ENCODE measurements around the gene HRH3.

DNA sequence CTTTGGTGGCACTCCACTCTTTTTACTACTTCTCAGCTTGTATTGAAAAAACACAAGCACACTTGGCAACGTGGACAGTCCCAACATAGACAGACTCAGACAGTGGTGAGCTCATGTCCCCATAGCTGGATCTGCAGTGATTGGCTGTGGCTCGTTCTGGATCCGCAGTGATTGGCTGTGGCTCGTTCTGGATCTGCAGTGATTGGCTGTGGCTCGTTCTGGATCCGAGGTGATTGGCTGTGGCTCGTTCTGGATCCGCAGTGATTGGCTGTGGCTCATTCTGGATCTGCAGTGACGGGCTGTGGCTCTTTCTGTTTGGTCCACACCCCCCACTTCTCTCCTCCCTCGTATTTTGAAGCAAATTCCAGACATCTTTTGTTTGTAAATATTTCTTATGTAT is 46.3 kb upstream of the HRH3 start:
- TF ChIP-seq, protein P1, sequence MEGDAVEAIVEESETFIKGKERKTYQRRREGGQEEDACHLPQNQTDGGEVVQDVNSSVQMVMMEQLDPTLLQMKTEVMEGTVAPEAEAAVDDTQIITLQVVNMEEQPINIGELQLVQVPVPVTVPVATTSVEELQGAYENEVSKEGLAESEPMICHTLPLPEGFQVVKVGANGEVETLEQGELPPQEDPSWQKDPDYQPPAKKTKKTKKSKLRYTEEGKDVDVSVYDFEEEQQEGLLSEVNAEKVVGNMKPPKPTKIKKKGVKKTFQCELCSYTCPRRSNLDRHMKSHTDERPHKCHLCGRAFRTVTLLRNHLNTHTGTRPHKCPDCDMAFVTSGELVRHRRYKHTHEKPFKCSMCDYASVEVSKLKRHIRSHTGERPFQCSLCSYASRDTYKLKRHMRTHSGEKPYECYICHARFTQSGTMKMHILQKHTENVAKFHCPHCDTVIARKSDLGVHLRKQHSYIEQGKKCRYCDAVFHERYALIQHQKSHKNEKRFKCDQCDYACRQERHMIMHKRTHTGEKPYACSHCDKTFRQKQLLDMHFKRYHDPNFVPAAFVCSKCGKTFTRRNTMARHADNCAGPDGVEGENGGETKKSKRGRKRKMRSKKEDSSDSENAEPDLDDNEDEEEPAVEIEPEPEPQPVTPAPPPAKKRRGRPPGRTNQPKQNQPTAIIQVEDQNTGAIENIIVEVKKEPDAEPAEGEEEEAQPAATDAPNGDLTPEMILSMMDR (IDR thresholded peaks at IDR 0.05), result no peak
- no peak for TF ChIP-seq POLR2A (IDR thresholded peaks at IDR 0.05)
